GM19452 (cell line): ENCODE measurements around the gene GPR89A.
"Not testable (repeated sequence)": the region's sequence is repeated elsewhere in the genome, so short reads cannot be mapped to it uniquely, and the experiment has no call there.

Experiments
- ATAC-seq: cut with Tn5 transposase; IDR thresholded peaks from one replicate; pipeline ENCODE4 v1.9.1; 2021; ENCODE audit not compliant: unreplicated experiment

The GPR89A gene

GRCh38 chr1:145684858-145685257, 77.1 kb downstream of the GPR89A start:
- not testable (repeated sequence) for ATAC-seq

- not testable (repeated sequence) for ATAC-seq
Measured at GRCh38 chr1:145686078-145686477, 78.3 kb downstream of the GPR89A start.

- ATAC-seq, result no peak
Measured at GRCh38 chr1:145688328-145688727, 80.5 kb downstream of the GPR89A start.

DNA sequence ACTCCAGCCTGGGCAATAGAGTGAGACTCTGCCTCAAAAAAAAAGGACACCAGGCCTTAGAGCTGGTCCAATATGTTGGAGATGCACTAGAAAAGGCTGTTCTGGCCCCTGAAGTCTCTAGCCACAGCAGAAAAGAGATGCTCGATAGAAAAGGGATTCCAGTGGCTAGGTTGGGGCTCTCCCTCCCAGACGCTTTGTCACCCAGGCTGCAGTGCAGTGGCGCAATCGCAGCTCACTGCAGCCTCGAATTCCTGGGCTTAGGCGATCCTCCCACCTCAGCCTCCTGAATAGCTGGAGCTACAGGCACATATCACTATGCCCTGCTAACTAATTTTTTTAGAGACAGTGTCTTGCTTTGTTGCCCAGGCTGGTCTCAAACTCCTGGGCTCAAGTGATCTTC, 81.1 kb downstream of the GPR89A start:
- no peak for ATAC-seq

DNA sequence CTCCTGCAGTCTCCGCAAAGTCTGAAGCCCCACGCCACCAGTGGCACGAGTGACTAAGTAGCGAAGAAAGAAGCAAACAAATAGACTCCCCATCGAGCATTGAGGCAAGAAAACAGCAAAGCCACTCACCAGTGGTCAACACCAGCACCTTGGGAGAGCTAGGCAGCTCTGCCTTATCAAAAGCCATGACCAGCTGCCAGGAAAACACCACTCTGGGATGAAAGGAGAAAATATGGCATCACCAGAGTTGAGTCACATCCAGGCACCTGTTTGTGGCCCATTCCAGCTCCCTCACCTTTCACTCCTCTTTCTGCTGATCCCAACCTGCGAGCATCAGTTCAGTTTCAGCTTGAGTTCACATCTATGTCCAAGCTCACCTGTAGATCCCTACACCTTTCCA, 82.1 kb downstream of the GPR89A start:
- ATAC-seq, result no peak

DNA sequence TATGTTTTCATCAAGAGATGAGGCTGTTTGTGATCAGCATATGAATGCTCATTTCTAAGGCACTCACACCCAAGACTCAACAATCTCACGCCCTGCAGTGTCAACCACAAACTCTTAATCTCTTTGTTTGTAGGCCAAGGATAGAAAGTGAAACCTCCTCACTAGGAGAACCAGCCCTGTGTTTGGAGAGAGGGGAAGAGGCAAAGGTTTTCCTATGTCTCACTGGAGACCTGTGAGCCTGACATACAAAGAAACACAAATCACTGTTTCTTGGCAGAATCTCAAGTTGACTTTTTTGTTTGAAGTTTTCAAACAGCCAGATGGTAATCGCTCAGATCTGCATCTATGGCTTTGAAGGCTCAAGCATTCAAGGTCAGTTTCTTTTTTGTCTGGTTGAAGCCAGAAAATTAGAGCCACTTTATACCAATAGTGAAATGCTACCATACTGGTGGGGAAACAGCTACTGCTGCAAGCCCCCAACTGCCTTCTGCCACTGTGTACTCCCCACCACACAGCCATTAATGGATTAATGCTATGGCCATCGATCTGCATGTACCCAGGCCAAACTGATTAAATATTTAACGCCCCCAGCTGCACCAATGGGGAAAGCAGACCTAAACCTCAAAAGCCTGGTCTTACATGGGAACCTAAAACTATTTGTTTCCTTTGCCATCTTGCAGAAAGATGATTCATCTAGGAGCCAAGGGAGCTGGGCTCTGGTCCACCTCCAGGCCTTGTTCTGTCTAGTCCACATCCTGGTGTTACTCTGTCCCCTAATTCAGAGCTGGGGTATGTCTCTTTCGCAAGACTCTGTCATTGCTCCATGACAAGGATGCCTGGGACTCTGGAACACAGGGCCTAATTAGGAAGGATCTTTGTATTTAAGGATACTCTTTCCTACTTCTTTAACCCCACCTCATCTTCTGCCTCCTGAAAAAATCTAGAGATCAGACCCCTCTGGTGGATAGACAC, 83.1 kb downstream of the GPR89A start:
- peak; percentile 91 for ATAC-seq

GRCh38 chr1:145692785-145693443, 85.1 kb downstream of the GPR89A start:
- no peak for ATAC-seq

GRCh38 chr1:145695821-145696629, 88.2 kb downstream of the GPR89A start:
- ATAC-seq, result no peak

GRCh38 chr1:145696630-145696960, 88.8 kb downstream of the GPR89A start:
- ATAC-seq, result no peak

GRCh38 chr1:145701306-145701862, 93.6 kb downstream of the GPR89A start:
- no peak for ATAC-seq

- ATAC-seq, result no peak
Measured at GRCh38 chr1:145702052-145702451, 94.3 kb downstream of the GPR89A start.

DNA sequence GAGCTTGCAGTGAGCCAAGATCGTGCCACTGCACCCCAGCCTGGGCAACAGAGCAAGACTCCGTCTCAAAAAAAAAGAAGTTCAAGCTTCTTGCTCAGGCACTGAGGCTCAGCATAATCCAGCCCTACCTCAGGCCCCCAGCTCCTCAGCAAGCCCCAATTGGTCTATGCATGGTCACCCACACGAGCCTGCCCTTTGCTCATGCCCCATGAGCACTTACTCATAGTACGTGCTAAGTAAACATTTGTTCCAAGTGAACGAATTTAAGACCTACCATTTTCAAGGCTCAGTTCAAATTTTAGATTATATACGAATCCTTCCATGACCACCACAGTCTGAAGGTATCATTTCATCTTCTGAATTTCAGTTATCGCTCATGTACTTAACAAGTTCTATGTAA, 95.0 kb downstream of the GPR89A start:
- no peak for ATAC-seq

GRCh38 chr1:145705622-145706021, 97.8 kb downstream of the GPR89A start:
- no peak for ATAC-seq

GRCh38 chr1:145706086-145706664, 98.4 kb downstream of the GPR89A start:
- ATAC-seq, result no peak

- no peak for ATAC-seq
Measured at GRCh38 chr1:145707183-145707867, 99.5 kb downstream of the GPR89A start, which contains the start of gene PDZK1. PDZK1 (minus strand) TSS chr1:145707368; CDS start chr1:145688021, 19,347 bp downstream.

DNA sequence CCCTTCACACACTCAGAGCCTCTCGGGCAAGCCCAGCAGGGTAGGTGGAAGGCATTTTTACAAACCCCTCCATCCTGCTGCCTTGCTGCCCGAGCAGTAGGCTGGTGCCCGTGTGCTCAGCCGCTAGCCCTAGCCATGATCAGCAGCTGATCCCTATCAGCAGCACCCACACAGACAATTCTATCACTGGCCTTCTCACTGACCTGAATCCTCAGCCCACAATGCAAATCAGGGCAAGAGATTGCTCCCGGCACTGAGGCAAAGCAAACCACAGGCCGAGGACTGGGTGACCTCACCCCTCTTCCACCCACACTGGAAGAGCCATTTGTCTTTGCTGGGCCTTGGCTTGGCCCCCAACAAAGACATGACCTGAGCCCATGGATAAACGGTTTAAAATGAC, 100.3 kb downstream of the GPR89A start:
- ATAC-seq, result no peak

- no peak for ATAC-seq
Measured at GRCh38 chr1:145710291-145711027, 102.7 kb downstream of the GPR89A start.

DNA sequence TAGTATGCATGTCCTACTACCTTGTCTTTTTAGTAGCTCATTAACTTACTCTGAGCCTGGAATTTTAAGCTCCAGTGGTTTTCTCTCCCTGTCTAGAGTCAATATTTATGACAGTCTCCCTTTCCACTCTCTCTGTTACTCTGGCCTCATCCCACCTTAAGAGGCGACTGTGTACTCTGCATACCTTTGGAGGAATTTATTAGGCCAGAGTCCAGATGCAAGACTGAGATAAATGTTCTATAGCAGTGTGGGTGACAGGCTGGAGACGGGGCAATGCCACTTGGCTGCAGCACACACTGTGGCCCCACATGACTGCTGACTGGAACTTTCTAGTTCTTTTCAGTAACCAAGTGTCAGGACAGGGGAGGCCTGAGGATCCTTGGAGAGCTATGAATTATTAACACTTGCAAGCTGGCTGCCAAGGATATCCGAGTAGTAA, 103.4 kb downstream of the GPR89A start:
- ATAC-seq, result no peak

DNA sequence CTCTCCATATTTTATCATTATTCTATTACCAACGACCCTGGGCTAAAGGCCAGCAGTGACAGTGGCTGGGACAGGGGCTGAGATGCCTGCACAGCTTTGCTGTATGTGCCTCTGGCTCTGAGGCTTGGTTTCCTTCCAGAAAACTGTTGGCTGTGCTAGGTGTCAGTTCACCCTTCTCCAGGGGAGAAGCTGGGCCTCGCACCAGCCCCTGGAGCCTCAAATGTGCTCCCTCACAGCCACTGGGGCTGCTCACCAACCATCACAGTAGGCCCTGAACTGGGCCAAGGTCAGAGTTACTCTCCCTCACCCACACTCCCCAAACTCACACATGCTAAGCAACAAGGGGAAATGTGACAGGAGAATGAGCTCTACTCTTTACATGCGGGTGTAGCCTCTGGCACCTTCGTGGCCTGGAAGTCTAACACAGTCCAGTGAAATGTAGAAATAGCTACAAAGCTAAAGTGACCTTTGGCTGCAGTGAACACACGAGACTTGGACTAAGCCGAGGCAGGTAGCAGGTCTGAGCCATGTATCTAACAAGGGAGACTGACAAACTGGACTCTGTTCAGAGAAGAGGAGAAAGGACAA, 106.8 kb downstream of the GPR89A start:
- no peak for ATAC-seq
